GM19025 (cell line): Measurements from ENCODE around the gene UGT3A2.

Experiments used
- ATAC-seq: cut with Tn5 transposase; IDR thresholded peaks from one replicate; pipeline ENCODE4 v1.9.1; 2021; ENCODE audit warnings: mild to moderate bottlenecking, low read depth, moderate library complexity; ENCODE audit not compliant: unreplicated experiment

The UGT3A2 gene, protein sequence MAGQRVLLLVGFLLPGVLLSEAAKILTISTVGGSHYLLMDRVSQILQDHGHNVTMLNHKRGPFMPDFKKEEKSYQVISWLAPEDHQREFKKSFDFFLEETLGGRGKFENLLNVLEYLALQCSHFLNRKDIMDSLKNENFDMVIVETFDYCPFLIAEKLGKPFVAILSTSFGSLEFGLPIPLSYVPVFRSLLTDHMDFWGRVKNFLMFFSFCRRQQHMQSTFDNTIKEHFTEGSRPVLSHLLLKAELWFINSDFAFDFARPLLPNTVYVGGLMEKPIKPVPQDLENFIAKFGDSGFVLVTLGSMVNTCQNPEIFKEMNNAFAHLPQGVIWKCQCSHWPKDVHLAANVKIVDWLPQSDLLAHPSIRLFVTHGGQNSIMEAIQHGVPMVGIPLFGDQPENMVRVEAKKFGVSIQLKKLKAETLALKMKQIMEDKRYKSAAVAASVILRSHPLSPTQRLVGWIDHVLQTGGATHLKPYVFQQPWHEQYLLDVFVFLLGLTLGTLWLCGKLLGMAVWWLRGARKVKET

DNA sequence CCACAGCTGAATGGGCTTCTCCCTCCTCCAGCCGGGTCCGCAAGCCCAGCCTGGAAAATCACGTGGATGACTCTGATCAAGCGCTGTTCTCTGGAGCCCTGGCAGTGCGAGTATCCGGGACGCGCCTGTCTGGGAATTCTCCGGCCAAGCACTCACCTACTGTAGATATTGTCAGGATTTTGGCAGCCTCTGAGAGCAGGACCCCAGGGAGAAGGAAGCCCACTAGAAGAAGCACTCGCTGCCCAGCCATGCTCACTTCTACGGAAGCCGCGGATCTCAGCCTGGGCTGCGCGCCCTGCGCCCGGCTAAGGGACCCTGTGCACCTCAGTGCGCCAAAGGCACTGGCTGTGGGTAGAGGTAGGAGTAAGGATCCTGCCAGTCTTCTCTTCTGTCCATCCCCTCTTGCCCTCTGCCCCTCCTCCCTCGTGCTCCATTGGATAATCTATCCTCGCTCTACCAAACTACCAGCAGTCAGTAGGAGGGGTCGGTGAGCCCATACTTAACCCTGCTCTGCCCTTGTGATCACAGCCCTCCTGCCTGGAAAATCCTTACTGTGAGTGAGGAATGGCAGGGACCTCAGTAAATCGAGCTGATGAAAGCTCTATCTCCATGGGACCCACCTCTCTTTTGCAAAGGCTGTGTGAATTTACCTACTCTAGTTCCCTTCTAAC is at the start of gene UGT3A2:
UGT3A2 (minus strand) TSS at position 343 of the 671 bp plus-strand sequence; CDS start at position 250, 93 bp downstream.
- ATAC-seq, result no peak

DNA sequence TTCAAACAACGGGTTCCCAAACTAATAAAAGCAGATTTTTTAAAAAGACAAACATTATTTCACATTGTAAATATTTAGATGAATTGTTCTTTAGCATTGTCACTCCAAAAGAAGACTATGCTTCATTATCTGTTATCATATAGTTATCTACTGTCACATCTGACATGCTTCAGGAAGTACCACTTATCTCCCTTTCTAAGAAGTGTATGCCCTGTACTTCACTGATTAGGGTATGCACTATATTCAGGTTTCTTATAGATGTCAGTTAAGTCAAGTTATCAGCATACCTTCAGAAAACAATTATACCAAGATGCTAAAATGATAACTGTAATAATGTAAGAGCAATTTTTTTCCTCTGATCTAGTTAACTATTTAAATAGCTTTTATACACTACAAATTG is 44.6 kb upstream of the UGT3A2 start:
- no peak for ATAC-seq

- ATAC-seq, result no peak
These were observed 42.2 kb upstream of the UGT3A2 start for GRCh38 chr5:36108758-36109460.

DNA sequence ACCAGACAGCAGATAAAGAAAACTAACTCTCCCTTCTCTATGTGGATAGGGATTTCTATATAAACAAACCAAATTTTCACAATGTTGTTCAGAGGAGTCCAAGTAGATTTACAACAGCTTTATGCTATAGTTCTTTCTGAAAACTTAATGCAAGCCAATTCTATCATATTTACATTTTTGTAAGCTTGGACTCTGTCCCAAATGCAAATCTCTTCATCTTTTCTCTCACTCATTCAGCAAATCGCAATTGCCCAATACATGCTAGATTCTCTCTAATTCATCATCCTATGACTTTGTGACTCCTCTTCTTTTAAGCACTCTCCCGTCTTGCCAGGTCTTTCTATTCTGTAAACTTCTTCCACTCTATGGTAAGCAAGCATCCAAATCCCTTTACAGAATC is 39.1 kb upstream of the UGT3A2 start:
- no peak for ATAC-seq

DNA sequence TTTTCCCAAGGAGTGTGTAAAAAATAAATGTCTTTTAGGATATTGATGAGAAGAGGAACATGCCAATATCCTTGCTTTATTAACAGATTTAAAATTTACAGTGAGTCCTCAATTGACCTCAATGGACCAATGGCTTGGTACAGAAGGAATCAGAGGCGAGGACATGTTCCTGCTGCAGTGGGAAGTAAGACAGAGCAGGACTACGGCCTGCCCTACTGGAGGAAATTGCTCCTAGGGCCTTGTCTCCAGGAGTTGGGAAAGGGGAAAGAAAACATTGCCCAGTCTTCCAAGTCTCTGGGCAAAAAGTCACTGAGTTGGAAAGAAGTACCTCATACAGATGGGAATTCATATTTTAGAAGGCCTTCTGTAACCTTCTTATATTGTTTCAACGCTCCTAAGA is 33.1 kb upstream of the UGT3A2 start:
- ATAC-seq, result no peak

- no peak for ATAC-seq
These were observed 29.8 kb upstream of the UGT3A2 start for GRCh38 chr5:36096486-36096885.

DNA sequence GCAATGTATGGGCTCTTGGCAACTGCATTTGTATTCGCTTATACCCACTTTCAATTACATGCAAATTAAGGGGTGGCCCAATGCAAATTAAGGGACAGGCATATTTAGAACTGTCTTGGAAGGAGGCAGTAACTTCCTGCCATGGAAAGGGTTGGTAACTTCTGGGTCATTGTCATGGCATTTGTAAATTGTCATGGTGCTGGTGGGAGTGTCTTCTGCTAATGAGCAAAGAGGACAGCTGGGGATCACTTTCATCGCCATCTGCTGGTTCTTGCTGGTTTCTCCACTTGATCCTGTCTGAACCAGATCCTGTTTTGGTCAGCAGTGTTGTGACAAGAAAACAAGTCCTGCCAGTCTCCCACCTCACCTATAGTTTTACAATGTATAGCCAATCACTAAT is 23.3 kb upstream of the UGT3A2 start:
- ATAC-seq, result peak; percentile 79

DNA sequence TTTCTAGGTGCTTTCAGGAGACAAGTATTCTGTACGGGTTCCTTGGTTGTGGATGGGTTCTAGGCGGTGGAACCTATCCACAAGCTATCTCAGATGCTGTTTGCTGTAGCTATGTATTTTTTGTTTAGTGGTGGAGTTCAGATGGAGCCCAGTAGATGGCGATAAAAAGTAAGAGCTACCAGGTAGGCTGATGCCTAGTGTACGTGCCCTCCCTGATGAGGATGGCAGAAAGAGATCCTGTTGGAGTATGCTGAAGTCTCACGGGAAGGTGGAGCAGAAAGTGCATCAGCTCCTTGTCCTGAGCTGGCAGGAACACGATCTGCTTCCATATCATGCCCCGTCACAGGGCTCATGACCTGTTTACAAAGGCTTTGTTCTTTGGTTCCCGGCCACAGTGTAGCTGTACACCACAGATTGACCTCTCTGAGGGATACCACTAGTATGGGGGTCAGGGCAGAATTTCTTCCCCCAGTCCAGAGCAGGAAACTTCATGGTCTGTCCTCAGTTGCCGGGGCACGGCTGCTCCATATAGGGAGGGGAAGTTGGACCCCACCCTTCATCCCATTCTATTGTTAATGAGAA is 12.6 kb upstream of the UGT3A2 start:
- ATAC-seq, result peak; percentile 95

DNA sequence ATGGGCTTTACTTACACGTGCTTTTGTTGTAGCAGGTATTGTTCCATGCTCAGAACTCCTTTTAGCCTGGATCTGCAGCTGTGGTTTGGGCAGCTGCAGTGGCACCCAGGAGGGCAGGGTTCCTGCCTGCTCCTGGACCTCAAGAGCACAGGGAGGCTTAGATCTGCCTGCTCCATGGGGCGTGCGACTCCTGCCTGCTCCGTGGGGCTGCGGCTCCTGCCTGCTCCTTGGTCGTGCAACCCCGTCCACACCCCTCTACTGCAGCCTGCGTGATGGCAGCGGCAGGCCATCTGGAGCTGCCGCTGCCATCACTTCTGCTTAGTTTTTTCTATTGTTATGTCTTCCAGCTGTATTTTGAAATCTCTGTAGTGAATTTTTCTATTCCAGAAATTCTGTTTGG is 11.7 kb upstream of the UGT3A2 start:
- no peak for ATAC-seq

DNA sequence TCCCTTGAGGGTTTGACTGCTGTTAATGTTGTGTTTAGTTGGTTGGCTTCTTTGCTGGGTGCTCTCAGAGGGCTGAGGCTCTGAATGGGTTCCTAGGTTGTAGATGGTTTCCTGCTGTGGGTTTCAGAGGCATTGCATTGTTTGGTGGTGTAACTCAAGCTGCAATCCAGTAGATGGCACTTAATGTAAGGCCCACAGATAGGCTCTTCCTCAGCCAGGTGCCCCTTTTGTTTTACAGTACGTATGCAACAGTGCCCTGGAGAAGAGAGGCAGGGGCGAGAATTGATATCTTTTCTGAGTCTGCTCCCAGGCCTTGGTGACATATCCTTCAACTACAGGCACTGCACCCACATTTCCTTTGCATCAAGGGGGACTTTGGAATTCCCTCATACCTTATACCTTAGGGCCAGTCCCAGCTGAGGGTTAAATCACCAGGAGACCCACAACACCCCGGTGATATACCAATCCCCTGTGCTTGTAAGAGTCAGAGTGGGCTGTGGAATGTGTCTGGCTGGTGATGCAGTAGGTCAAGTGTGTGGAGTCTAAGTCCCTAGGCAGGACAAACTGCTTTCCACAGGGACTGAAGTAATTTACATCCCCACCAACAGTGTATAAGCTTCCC is 7.0 kb upstream of the UGT3A2 start:
- peak; percentile 75 for ATAC-seq

- peak; percentile 45 for ATAC-seq
These were observed 4.2 kb upstream of the UGT3A2 start for GRCh38 chr5:36070687-36071571.

- ATAC-seq, result no peak
These were observed 2.1 kb upstream of the UGT3A2 start for GRCh38 chr5:36068751-36069281.

DNA sequence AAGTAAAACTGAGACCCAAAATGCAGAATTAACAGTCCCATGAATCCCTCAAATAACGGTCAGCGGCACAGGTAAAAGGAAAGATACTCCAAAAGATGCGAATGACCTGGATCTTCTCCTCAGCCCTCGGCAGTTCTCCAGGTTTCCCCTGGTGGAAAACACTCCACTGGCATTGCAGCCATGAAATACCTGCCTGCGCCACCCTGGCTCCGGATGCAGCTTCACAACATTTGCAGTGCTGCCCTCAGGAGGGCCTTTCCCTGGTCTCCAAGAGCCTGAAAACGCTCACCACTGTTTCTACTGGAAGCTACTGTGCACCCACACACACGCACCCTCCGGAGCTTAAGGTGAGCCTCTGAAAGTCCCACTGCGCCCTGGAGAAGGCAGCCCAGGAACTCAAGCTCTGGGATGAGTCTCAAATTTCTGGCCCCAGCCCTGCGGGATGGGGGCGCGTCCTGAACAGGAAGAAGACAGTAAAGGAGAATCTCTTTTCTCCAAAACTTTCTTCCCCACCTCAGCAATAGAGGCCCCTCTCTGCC is 612 bp downstream of the UGT3A2 start:
- ATAC-seq, result no peak

DNA sequence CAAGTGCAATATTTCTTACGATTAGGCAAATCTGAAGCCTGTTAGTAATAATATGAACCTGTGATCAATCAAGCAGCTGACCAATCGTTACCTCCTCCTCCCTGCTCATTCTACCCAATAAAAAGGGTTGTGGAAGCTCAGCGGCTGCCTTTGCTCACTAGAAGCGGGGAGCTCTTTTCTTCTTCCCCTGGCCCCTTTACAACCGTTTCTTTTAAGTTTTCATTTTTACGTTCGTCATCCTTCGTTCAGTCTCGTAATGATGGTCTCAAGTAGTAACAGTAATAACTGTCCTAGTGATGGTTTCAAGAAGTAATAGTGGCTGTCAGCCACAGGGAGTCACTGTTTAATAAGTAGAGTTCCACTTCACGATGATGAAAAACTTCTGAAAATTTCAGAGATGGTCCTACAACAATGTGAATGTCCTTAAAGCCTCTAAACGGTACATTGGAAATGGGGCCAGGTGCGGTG is 6.2 kb downstream of the UGT3A2 start:
- no peak for ATAC-seq

DNA sequence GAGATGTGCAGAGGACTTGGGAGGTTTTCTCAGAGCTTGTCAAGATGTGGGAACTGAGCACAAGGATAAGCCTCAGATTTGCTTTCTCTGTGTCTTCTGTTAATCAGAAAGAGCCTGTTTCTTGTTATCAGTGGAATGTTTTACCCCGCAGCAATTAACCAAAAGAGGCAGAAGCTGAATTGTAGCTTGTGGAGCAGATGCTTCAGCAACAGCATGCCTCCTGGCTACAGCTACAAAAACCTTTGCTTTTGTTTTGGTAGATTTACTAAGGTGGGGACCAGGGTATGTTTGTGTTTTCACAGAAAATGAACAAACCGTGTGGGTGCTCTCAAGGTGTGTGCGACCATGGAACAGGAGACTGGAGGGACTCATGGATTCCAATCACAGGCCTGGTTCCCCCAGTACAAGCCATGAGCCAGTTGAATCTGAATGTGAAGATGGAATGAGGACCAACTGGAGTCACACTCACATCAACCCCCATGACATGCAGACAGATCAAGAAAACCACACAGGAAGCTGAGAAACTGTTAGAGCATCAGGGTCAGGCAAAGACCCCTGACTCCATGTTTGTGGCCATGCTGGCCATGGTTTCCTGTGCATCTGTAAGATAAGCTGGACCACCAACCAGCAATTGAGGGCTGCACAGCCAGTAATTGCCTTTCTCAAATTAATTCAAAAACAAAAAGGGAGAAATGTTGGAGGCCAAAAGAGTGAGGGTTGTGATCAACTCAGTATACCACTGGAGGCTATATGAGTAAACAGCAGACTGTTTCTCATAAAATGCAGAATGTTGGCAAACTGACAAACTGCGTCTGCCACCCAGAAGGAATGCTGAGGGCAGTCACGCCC is 6.9 kb downstream of the UGT3A2 start:
- ATAC-seq, result no peak

DNA sequence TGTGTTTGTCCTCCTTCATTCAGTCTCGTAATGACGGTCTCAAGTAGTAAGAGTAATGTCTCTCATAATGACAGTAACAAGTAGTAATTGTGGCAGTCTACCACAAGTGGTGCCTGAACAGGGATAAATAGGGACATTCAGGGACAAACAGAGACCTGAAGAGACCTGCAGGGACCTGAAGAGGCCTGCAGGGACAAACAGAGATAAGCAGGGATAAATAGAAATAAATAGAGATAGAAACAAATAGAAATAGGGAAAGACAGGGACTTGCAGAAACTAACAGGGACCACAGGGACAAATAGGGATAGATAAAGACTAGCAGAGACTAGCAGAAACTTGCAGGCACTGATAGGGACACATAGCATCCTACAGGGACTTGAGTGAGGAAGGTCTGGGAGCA is 7.9 kb downstream of the UGT3A2 start:
- no peak for ATAC-seq

DNA sequence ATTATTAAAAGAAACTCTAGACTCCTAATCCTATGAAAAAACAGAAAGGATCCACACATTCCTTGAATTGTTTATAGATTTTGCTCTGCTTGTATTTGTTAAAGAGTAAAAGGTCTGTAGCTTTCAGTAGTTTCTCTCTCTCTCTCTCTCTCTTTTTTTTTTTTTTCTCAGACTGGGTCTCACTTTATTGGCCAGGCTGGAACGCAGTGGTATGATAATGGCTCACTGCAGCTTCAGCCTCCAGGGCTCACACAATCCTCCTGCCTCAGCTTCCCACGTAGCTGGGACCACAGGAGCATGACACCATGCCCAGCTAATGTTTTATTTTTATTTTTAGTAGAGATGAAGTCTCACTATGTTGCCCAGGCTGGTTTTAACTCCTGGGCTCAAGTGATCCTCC is 9.3 kb downstream of the UGT3A2 start:
- no peak for ATAC-seq

DNA sequence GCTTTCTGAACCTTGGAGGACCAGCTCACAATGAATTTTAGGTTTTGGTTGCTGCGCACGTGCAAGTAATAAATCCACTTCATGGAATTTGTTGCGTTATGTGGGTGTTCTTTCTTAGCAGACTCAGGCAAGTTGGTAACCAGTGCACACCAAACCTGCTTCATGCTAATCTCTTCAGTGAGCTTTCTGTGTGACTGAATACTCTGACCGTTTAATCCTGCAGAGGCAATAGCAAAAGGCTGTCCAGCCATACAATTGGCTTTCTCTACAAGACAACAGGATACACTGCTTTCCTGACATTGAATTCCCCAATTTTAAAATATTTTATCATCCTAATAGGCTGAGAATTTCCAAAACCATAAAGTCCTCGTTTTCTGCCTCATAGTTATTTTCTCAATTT is 10.3 kb downstream of the UGT3A2 start:
- no peak for ATAC-seq
